ENCODE measurements around the gene BCR. TPM values are rescaled to one million over a fixed set of nuclear protein-coding genes. Genes with fewer than 3 reads are reported as not detected.

BCR gene
- total RNA-seq, 2 donors from 2014 or later: 102 to 172 TPM

DNA sequence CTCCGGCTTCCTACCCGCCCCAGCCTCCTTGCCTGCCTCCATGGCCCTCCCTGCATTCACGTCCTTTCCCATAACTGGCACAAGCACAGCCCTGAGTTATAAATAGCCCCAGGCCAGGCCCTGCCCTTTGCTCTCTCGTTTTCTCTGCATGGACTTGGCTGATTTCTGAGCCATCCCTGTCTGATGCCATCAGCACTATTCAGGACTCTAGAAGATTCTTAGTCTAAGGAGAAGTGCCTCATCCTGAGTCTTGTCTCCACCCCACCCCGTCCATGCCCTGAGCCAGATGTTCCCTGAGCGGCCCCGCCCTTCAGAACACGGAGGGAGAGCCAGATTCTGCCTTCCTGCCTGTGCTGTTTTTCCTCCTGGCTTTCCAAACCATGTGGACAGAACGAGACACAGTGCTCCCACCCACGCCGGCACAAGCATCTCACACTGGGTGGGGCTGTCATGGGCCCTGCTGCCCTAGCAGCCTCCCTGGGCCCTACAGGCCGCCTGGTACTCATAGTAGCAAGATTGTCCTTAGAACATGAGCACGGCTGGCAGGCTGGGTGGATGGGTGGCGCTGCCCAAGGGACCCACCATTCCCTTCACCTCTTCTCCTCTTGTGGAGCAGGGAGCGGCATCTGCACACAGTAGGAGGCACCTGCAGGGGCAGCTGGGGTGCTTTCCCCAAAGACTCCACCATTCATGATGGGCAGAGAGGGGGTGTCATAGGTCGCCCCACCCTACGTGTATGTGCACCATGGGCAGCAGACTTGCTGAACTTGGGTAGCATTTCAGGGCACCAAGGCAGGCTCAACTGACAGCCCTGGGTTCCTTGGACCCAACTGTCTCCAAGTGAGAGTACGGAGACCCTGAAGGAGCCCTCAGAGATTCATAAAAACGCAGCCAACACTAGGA is 76.9 kb downstream of the BCR start:
- TF ChIP-seq, protein P1, sequence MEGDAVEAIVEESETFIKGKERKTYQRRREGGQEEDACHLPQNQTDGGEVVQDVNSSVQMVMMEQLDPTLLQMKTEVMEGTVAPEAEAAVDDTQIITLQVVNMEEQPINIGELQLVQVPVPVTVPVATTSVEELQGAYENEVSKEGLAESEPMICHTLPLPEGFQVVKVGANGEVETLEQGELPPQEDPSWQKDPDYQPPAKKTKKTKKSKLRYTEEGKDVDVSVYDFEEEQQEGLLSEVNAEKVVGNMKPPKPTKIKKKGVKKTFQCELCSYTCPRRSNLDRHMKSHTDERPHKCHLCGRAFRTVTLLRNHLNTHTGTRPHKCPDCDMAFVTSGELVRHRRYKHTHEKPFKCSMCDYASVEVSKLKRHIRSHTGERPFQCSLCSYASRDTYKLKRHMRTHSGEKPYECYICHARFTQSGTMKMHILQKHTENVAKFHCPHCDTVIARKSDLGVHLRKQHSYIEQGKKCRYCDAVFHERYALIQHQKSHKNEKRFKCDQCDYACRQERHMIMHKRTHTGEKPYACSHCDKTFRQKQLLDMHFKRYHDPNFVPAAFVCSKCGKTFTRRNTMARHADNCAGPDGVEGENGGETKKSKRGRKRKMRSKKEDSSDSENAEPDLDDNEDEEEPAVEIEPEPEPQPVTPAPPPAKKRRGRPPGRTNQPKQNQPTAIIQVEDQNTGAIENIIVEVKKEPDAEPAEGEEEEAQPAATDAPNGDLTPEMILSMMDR (conservative IDR thresholded peaks at IDR 0.05): no peak
- Mint-ChIP-seq H3K4me1 (peaks cover 29% of the 10 kb centered on the region), H3K27me3 (ENCODE audit: insufficient read depth) (no peaks in the 10 kb centered on the region), H3K4me3 (no peak overlapping the region), H3K9me3 (no peaks in the 10 kb centered on the region), H3K27ac (no peak overlapping the region), H3K36me3 (ENCODE audit: low read depth) (peaks cover 52% of the 10 kb centered on the region)
- no peaks in the 10 kb centered on the region for H3K27me3 ChIP-seq (ENCODE audit: control insufficient read depth, insufficient read depth, low read length, poor library complexity, severe bottlenecking)
- H3K4me3 ChIP-seq (ENCODE audit: low read length): no peak overlapping the region
- H3K36me3 ChIP-seq (ENCODE audit: control insufficient read depth, insufficient read depth, low read length): peaks cover 75% of the 10 kb centered on the region
- H3K9me3 ChIP-seq (ENCODE audit: control insufficient read depth, low read length): no peaks in the 10 kb centered on the region
- H3K9ac ChIP-seq (ENCODE audit: extremely low read depth, low read length, poor library complexity, severe bottlenecking): no peak overlapping the region
- no peaks in the 10 kb centered on the region for H3K4me1 ChIP-seq (ENCODE audit: control insufficient read depth, insufficient read depth, low read length)
- 85 to 86% methylated on average over 14 to 19 of the region's 19 CpGs for WGBS, 2 experiments (ENCODE audit: insufficient coverage in 1 of 2, insufficient read length in 1 of 2)
- DNase-seq: no peak
- H3K27ac ChIP-seq (ENCODE audit: low read depth, low read length): no peak overlapping the region

DNA sequence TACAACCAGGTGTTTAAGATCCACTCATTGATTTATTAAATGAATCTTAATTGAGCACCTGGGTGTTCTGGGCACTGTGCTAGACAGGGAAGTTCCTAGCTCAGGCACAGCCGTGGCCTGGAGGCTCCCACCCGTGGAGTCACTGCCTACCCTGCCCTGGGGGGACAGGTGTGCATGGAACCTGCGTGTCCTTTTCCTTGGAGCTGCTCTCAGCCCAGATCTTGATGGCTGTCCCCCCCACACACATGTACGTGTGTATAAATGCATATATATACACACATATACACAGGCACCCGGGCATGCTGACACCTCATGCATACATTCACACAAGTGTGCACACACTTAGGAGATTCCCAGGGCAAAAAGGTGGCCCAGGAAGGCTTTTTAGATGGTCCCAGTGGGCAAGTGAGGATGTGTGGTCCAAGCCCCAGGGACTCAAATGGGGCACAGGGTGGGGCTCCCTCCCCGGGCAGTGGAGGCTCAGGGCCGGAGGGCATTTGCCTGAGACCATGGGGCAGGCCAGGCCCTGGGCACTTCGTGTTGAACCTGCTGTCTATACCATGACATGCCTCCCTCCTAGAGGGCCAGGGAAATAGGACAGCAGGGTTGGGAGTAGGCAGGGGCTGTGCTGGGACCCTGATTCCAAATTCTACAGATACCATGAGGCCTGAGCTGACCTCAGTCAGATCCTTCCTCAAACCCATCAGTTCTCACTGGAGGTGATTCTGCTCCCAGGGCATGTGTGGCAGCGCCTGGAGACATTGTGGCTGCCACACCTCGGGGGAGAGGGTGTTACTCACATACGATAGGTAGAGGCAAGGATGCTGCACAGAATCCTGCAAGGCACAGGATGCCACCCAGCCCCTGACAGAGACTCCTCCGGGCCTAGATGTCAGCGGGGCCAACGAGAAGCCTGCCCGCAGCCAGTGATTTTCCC is 77.8 kb downstream of the BCR start:
- no peaks in the 10 kb centered on the region for H3K27me3 Mint-ChIP-seq (ENCODE audit: insufficient read depth)

DNA sequence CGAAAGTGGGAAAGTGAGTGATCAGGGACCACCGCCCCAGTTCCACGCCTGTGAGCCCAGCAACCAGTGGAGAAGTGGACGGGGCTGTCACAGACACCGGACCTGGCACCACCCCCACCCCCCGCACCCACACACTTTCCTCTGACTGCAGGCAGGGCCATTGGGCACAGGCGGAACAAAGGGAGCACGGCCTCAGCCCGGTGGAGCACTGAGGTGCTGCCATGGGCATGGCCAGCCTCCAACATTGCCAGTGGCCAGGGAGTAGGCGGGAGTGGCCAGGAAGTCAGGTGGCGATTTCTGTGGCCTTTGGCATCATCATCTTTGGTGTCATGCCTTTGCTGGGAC is 78.5 kb downstream of the BCR start:
- Mint-ChIP-seq H3K9me3 (no peaks in the 10 kb centered on the region), H3K4me1 (peaks cover 28% of the 10 kb centered on the region), H3K4me3 (no peak overlapping the region), H3K36me3 (ENCODE audit: low read depth) (peaks cover 55% of the 10 kb centered on the region), H3K27ac (no peak overlapping the region), H3K27me3 (ENCODE audit: insufficient read depth) (no peaks in the 10 kb centered on the region)
- Histone ChIP-seq H3K27ac (ENCODE audit: low read depth, low read length) (no peak overlapping the region), H3K4me3 (ENCODE audit: low read length) (no peak overlapping the region), H3K27me3 (ENCODE audit: control insufficient read depth, insufficient read depth, low read length, poor library complexity, severe bottlenecking) (no peaks in the 10 kb centered on the region), H3K9me3 (ENCODE audit: control insufficient read depth, low read length) (no peaks in the 10 kb centered on the region), H3K36me3 (ENCODE audit: control insufficient read depth, insufficient read depth, low read length) (peaks cover 84% of the 10 kb centered on the region), H3K9ac (ENCODE audit: extremely low read depth, low read length, poor library complexity, severe bottlenecking) (no peak overlapping the region), H3K4me1 (ENCODE audit: control insufficient read depth, insufficient read depth, low read length) (no peaks in the 10 kb centered on the region)
- DNase-seq: no peak
- 96 to 100% methylated on average over 5 to 11 of the region's 11 CpGs for WGBS, 2 experiments (ENCODE audit: insufficient coverage in 1 of 2, insufficient read length in 1 of 2)
- TF ChIP-seq, protein P1 (conservative IDR thresholded peaks at IDR 0.05): no peak

More for the DNA sequence above, 77.8 kb downstream of the BCR start:
- WGBS, 2 experiments (ENCODE audit: insufficient coverage in 1 of 2, insufficient read length in 1 of 2): 93% methylated on average over 12 to 15 of the region's 15 CpGs
- H3K4me1 ChIP-seq (ENCODE audit: control insufficient read depth, insufficient read depth, low read length): no peaks in the 10 kb centered on the region
- H3K36me3 Mint-ChIP-seq (ENCODE audit: low read depth): peaks cover 55% of the 10 kb centered on the region
- H3K9me3 Mint-ChIP-seq: no peaks in the 10 kb centered on the region
- TF ChIP-seq, protein P1 (conservative IDR thresholded peaks at IDR 0.05): no peak
- H3K9me3 ChIP-seq (ENCODE audit: control insufficient read depth, low read length): no peaks in the 10 kb centered on the region
- no peaks in the 10 kb centered on the region for H3K27me3 ChIP-seq (ENCODE audit: control insufficient read depth, insufficient read depth, low read length, poor library complexity, severe bottlenecking)
- H3K4me3 Mint-ChIP-seq: no peak overlapping the region
- H3K9ac ChIP-seq (ENCODE audit: extremely low read depth, low read length, poor library complexity, severe bottlenecking): no peak overlapping the region
- H3K27ac ChIP-seq (ENCODE audit: low read depth, low read length): no peak overlapping the region
- H3K4me3 ChIP-seq (ENCODE audit: low read length): no peak overlapping the region
- H3K36me3 ChIP-seq (ENCODE audit: control insufficient read depth, insufficient read depth, low read length): peaks cover 79% of the 10 kb centered on the region
- no peak overlapping the region for H3K27ac Mint-ChIP-seq
- no peak for DNase-seq
- H3K4me1 Mint-ChIP-seq: peaks cover 28% of the 10 kb centered on the region
